Peyer's patch (tissue), 4 donors: ENCODE data around the gene ATP6V0E2. TPM values are rescaled to one million over a fixed set of nuclear protein-coding genes. Genes with fewer than 3 reads are reported as not detected.
A peak's percentile ranks its signal among the peaks of the same experiment; 100 is the strongest.
"Not testable (repeated sequence)": the region's sequence is repeated elsewhere in the genome, so short reads cannot be mapped to it uniquely, and the experiment has no call there.

ENCODE experiments used
- DNase-seq, 3 donors: peaks; one replicate each; pipeline ENCODE4 v3.0.0-alpha.2; 2017 to 2019
- H3K27ac ChIP-seq, 4 donors: fragments of 200-600 bp; sonication (generic); one replicate each; pipeline ENCODE4 v1.5.1; 2016 to 2019
- H3K27me3 ChIP-seq, 2 donors: fragments of 200-600 bp; sonication (generic); one replicate each; pipeline ENCODE4 v1.5.1; 2019
- H3K36me3 ChIP-seq, 3 donors: fragments of 200-600 bp; sonication (generic); one replicate each; pipeline ENCODE4 v1.5.1; 2016 to 2019
- H3K4me1 ChIP-seq, 4 donors: fragments of 200-600 bp; sonication (generic); one replicate each; pipeline ENCODE4 v1.5.1; 2016 to 2019
- H3K4me3 ChIP-seq, 4 donors: fragments of 200-600 bp; sonication (generic); 1 replicate in 3 of 4; 2 replicates in 1 of 4; pipeline ENCODE4 v1.5.1; 2016 to 2019; ENCODE audit warnings: mild to moderate bottlenecking in 1 of 4
- H3K9me3 ChIP-seq, 4 donors: fragments of 200-600 bp; sonication (generic); one replicate each; pipeline ENCODE4 v1.5.1; 2016 to 2019; ENCODE audit warnings: mild to moderate bottlenecking in 1 of 4
- CTCF ChIP-seq, 6 experiments: fragments of 450-650 bp in 4 of 6; fragments of 200-600 bp in 2 of 6; sonication (generic) in 1 of 6; IDR thresholded peaks; one replicate each; pipeline ENCODE4 v1.5.1; 2017 to 2019; ENCODE audit warnings: antibody characterized with exemption in 6 of 6, mild to moderate bottlenecking in 3 of 6, moderate library complexity in 1 of 6
- POLR2A ChIP-seq, 2 donors: fragments of 450-650 bp; IDR thresholded peaks; one replicate each; pipeline ENCODE4 v1.5.1; 2017; ENCODE audit warnings: antibody characterized with exemption in 2 of 2, mild to moderate bottlenecking in 2 of 2, moderate library complexity in 2 of 2
- total RNA-seq, 4 donors: library from RNA; depleted of rRNA; stranded (reverse); fragments of >200 nt; gene quantifications; one replicate each; pipeline ENCODE4 v1.1.0, GENCODE V29; 2016

Gene ATP6V0E2
- total RNA-seq, 4 donors from 2014 or later, result 7.6 to 17.8 (median 11.1) TPM

DNA sequence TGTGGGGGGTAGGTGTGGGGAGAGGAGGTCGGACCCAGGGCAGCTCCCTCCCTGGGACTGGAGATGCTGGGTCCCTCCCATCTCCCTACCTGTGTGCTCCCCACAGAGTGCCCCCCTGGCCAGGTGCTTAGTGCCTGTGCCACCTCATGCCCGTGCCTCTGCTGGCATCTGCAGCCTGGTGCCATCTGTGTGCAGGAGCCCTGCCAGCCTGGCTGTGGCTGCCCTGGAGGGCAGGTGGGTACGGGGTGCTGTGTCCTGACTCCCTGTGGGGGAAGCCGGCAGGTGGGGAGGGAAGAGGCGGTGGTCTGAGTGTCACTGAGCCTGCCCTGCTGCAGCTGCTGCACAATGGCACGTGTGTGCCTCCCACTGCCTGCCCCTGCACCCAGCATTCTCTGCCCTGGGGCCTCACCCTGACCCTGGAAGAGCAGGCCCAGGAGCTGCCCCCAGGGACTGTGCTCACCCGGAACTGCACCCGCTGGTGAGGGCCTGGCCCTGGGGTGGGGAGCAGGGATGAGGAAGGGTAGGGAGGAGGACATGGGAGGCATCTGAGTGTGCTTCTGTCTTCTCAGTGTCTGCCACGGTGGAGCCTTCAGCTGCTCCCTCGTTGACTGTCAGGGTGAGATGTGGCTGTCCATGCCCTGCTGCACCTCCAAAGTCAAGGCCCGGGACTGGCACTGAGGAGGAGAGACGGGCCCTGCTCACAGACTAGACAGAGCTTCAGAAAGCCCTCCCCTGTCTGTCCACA lies 47.3 kb upstream of the ATP6V0E2 start:
- DNase-seq, result peak in 1 of 3 donors; percentile 31

GRCh38 chr7:149827089-149827981 lies 46.4 kb upstream of the ATP6V0E2 start:
- H3K36me3 ChIP-seq, result no peaks in the 10 kb centered on the region
- no peak for DNase-seq
- no peaks in the 10 kb centered on the region for H3K9me3 ChIP-seq
- no peaks in the 10 kb centered on the region for H3K4me1 ChIP-seq
- no peak overlapping the region for H3K27ac ChIP-seq
- H3K27me3 ChIP-seq, result no peaks in the 10 kb centered on the region
- TF ChIP-seq POLR2A (IDR thresholded peaks at IDR 0.05) (no peak), CTCF (IDR thresholded peaks at IDR 0.05) (no peak)
- no peak overlapping the region for H3K4me3 ChIP-seq

More for the DNA sequence above, 47.3 kb upstream of the ATP6V0E2 start:
- Histone ChIP-seq H3K36me3 (no peaks in the 10 kb centered on the region), H3K4me1 (peaks cover 0 to under 1% (median 0%) of the 10 kb centered on the region in 4 donors), H3K27ac (no peak overlapping the region), H3K4me3 (no peak overlapping the region), H3K27me3 (no peaks in the 10 kb centered on the region), H3K9me3 (no peaks in the 10 kb centered on the region)
- TF ChIP-seq POLR2A (IDR thresholded peaks at IDR 0.05) (no peak), CTCF (IDR thresholded peaks at IDR 0.05) (no peak)

GRCh38 chr7:149828357-149829309 lies 45.1 kb upstream of the ATP6V0E2 start:
- Histone ChIP-seq H3K36me3 (no peaks in the 10 kb centered on the region), H3K4me1 (no peaks in the 10 kb centered on the region), H3K27me3 (no peaks in the 10 kb centered on the region), H3K4me3 (no peak overlapping the region), H3K27ac (no peak overlapping the region), H3K9me3 (no peaks in the 10 kb centered on the region)
- DNase-seq, result peak in 1 of 3 donors; percentile 11
- TF ChIP-seq POLR2A (IDR thresholded peaks at IDR 0.05) (no peak), CTCF (IDR thresholded peaks at IDR 0.05) (no peak)

- DNase-seq, H3K9me3 ChIP-seq, H3K27me3 ChIP-seq, H3K36me3 ChIP-seq, H3K27ac ChIP-seq, H3K4me3 ChIP-seq, H3K4me1 ChIP-seq: not testable (repeated sequence)
Observed at GRCh38 chr7:149830527-149830926, 43.2 kb upstream of the ATP6V0E2 start.

GRCh38 chr7:149830997-149831740 lies 42.6 kb upstream of the ATP6V0E2 start:
- Histone ChIP-seq H3K4me1 (no peaks in the 10 kb centered on the region), H3K4me3 (no peak overlapping the region), H3K27ac (no peak overlapping the region), H3K27me3 (no peaks in the 10 kb centered on the region), H3K36me3 (no peaks in the 10 kb centered on the region), H3K9me3 (no peaks in the 10 kb centered on the region)
- no peak for DNase-seq
- TF ChIP-seq CTCF (IDR thresholded peaks at IDR 0.05) (no peak), POLR2A (IDR thresholded peaks at IDR 0.05) (no peak)
